Keratinocyte (primary cell): Measurements from ENCODE around the gene MARS1. TPM values are rescaled to one million over a fixed set of nuclear protein-coding genes. Genes with fewer than 3 reads are reported as not detected.

Source experiments
- DNase-seq: peaks from one replicate; pipeline ENCODE4 v3.0.0-alpha.2; 2011; ENCODE audit warnings: low read depth, missing footprints, low spot score
- FAIRE-seq: peaks from 2 replicates; lab custom pipeline; 2011; peaks lifted over from hg19 to GRCh38; lab: Jason Lieb, UNC
- H2AFZ ChIP-seq: 2 replicates; pipeline ENCODE4 v1.6.0; 2012; ENCODE audit warnings: low read length, control low read depth, inconsistent platforms; ENCODE audit not compliant: control insufficient read depth
- H3K27ac ChIP-seq: 2 replicates; pipeline ENCODE4 v1.5.1; 2011; ENCODE audit warnings: low read length; ENCODE audit not compliant: control insufficient read depth, insufficient read depth
- H3K27me3 ChIP-seq: 3 replicates; pipeline ENCODE4 v1.6.0; 2011; ENCODE audit warnings: low read length; ENCODE audit not compliant: control insufficient read depth, insufficient read depth; ENCODE audit errors: extremely low read depth
- H3K36me3 ChIP-seq, 2 experiments: 2 replicates in 1 of 2; 3 replicates in 1 of 2; pipeline ENCODE4 v1.5.1; 2011; ENCODE audit warnings: low read length in 2 of 2, mild to moderate bottlenecking in 1 of 2; ENCODE audit not compliant: control insufficient read depth in 2 of 2, insufficient read depth in 2 of 2; ENCODE audit errors: extremely low read depth in 1 of 2
- H3K4me1 ChIP-seq: 3 replicates; pipeline ENCODE4 v1.5.1; 2011; ENCODE audit warnings: low read length; ENCODE audit not compliant: control insufficient read depth, insufficient read depth; ENCODE audit errors: extremely low read depth
- H3K4me2 ChIP-seq: 3 replicates; pipeline ENCODE4 v1.6.0; 2011; ENCODE audit warnings: low read depth, low read length; ENCODE audit not compliant: control insufficient read depth, insufficient read depth; ENCODE audit errors: extremely low read depth
- H3K4me3 ChIP-seq, 3 experiments: fragments of 200-600 bp in 1 of 3; sonication (generic) in 1 of 3; 2 replicates in 2 of 3; 3 replicates in 1 of 3; pipeline ENCODE4 v1.5.1; 2011 to 2016; ENCODE audit warnings: low read length in 3 of 3, mild to moderate bottlenecking in 3 of 3, control low read depth in 2 of 3, inconsistent platforms in 1 of 3, low read depth in 1 of 3, mixed read lengths in 1 of 3, mixed run types in 1 of 3, moderate library complexity in 1 of 3; ENCODE audit not compliant: control insufficient read depth in 2 of 3, insufficient read depth in 2 of 3; ENCODE audit errors: extremely low read depth in 1 of 3
- H3K79me2 ChIP-seq: 2 replicates; pipeline ENCODE4 v1.6.0; 2012; ENCODE audit warnings: low read length; ENCODE audit not compliant: control insufficient read depth, insufficient read depth
- H3K9ac ChIP-seq: 3 replicates; pipeline ENCODE4 v1.6.0; 2011; ENCODE audit warnings: low read length; ENCODE audit not compliant: control insufficient read depth, insufficient read depth; ENCODE audit errors: extremely low read depth
- H3K9me1 ChIP-seq: 3 replicates; pipeline ENCODE4 v1.6.0; 2011; ENCODE audit warnings: low read length; ENCODE audit not compliant: control insufficient read depth, insufficient read depth; ENCODE audit errors: extremely low read depth
- H3K9me3 ChIP-seq: 2 replicates; pipeline ENCODE4 v1.5.1; 2012; ENCODE audit warnings: low read depth, low read length; ENCODE audit not compliant: control insufficient read depth
- H4K20me1 ChIP-seq: 3 replicates; pipeline ENCODE4 v1.6.0; 2011; ENCODE audit warnings: low read length; ENCODE audit not compliant: control insufficient read depth, insufficient read depth; ENCODE audit errors: extremely low read depth
- CTCF ChIP-seq, 3 experiments: IDR thresholded peaks in 1 of 3; conservative IDR thresholded peaks in 1 of 3; optimal IDR thresholded peaks in 1 of 3; 2 replicates in 2 of 3; 3 replicates in 1 of 3; pipeline versions ENCODE3 to v1.5.1; 2011; ENCODE audit warnings: low read length in 3 of 3, mild to moderate bottlenecking in 3 of 3, moderate library complexity in 2 of 3, control low read depth in 1 of 3, inconsistent platforms in 1 of 3; ENCODE audit not compliant: insufficient read depth in 2 of 3; ENCODE audit errors: extremely low read depth in 1 of 3
- EZH2 ChIP-seq: IDR thresholded peaks from one replicate; pipeline ENCODE4 v1.6.1; 2012; ENCODE audit warnings: inconsistent platforms, mild to moderate bottlenecking, low read length, moderate library complexity
- dilution Hi-C: fragments of 300-500 bp; cut with MboI; formaldehyde crosslinking; loops from one replicate; pipeline ENCODE4 v1.7.0; 2020; ENCODE audit warnings: low sequenced_read_pairs; ENCODE audit not compliant: extremely low pct_ligation_motif_present
- polyA plus RNA-seq, 5 experiments: library from polyadenylated mRNA; depleted of rRNA in 3 of 5; stranded (reverse) in 3 of 5; stranded (forward) in 1 of 5; unstranded in 1 of 5; fragments of >200 nt; gene quantifications; 1 replicate in 1 of 5; 2 replicates in 3 of 5; 3 replicates in 1 of 5; pipeline versions ENCODE4 v1.2.1 to v1.2.3, GENCODE V29; 2011 to 2012; ENCODE audit warnings: missing spikeins in 2 of 5, low read depth in 1 of 5, low replicate concordance in 1 of 5

Gene MARS1
- polyA plus RNA-seq, 1 donor (not counting 4 experiments of a cell fraction or from before 2014, with no cell fraction given), result 125 TPM

DNA sequence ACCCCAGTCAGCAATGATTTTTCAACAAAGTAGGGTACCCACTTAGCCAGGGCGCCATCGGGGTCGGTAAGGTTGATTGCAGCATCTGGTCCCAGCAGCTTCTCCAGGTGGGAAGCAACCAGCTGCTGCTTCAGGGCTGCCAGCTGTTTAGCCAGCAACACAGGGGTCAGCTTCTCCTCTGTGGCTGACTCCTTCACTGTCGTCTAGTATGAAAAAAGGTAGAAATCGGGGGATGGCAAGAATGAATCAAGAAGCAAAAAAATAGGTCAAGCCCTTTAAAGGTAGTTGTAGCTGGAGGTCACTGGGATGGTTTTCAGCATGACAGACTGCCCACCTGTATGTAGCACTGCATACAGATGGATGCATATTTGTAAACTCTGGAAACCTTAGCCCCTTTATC, 46.4 kb downstream of the MARS1 start:
- H3K4me3 ChIP-seq, result no peak overlapping the region
- H3K9me1 ChIP-seq, result no peaks in the 10 kb centered on the region
- no peak overlapping the region for H3K9ac ChIP-seq
- H3K4me1 ChIP-seq, result no peaks in the 10 kb centered on the region
- no peak for DNase-seq
- H4K20me1 ChIP-seq, result no peaks in the 10 kb centered on the region
- no peaks in the 10 kb centered on the region for H3K9me3 ChIP-seq
- FAIRE-seq, result no peak
- H3K79me2 ChIP-seq, result no peaks in the 10 kb centered on the region
- dilution Hi-C loops, result no loop called here
- TF ChIP-seq CTCF (optimal IDR thresholded peaks at IDR 0.05 in 1 of 3, IDR thresholded peaks at IDR 0.05 in 1 of 3, conservative IDR thresholded peaks at IDR 0.05 in 1 of 3; ENCODE audit: extremely low read depth in 1 of 3, insufficient read depth in 2 of 3, low read length in 3 of 3) (no peak), EZH2 (no peak)
- no peak overlapping the region for H2AFZ ChIP-seq
- no peak overlapping the region for H3K4me2 ChIP-seq
- peaks cover 36 to 51% of the 10 kb centered on the region in 2 experiments for H3K36me3 ChIP-seq
- no peak overlapping the region for H3K27ac ChIP-seq
- no peaks in the 10 kb centered on the region for H3K27me3 ChIP-seq

DNA sequence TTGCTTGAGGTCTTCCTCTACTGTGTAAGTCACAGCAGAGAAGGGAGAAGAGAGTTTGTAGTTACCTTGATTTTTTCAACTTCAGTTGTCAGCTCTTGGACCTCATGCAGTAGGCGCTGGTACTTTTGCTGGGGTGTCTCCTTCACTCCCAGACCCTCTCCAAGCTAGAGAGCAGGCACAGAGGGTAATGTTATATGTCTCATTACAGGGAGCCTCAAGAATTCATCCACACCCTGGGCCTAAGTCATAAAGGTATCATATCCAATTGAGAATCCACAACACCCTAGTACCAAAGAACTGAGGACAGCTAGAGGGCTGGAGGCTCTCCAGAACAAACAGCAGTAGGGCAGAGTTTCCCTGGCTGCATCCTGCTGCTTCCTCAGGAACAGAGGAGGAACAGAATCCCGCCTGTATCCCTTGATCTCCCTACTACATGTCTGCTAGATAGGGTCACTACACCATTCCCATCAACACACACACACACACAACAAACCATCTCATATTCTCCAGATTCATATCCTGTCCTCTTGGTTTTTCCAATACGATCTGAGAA, 47.2 kb downstream of the MARS1 start:
- no peak overlapping the region for H3K4me3 ChIP-seq
- H3K27ac ChIP-seq, result no peak overlapping the region
- peaks cover 30 to 52% of the 10 kb centered on the region in 2 experiments for H3K36me3 ChIP-seq
- no peaks in the 10 kb centered on the region for H3K27me3 ChIP-seq
- TF ChIP-seq EZH2 (no peak), CTCF (optimal IDR thresholded peaks at IDR 0.05 in 1 of 3, IDR thresholded peaks at IDR 0.05 in 1 of 3, conservative IDR thresholded peaks at IDR 0.05 in 1 of 3; ENCODE audit: extremely low read depth in 1 of 3, insufficient read depth in 2 of 3, low read length in 3 of 3) (no peak)
- dilution Hi-C loops, result no loop called here
- no peak for DNase-seq
- H4K20me1 ChIP-seq, result no peaks in the 10 kb centered on the region
- no peaks in the 10 kb centered on the region for H3K4me1 ChIP-seq
- H2AFZ ChIP-seq, result no peak overlapping the region
- H3K9me1 ChIP-seq, result no peaks in the 10 kb centered on the region
- no peaks in the 10 kb centered on the region for H3K79me2 ChIP-seq
- H3K4me2 ChIP-seq, result no peak overlapping the region
- no peak for FAIRE-seq
- H3K9me3 ChIP-seq, result no peaks in the 10 kb centered on the region
- H3K9ac ChIP-seq, result no peak overlapping the region
